HL-60 (cell line): ENCODE data around the gene RER1.

ENCODE experiments used
- CTCF ChIP-seq: IDR thresholded peaks from one replicate; pipeline ENCODE4 v1.5.1; 2011; ENCODE audit warnings: low read length, control low read depth, inconsistent platforms; ENCODE audit not compliant: insufficient read depth
- POLR2AphosphoS5 ChIP-seq: IDR thresholded peaks from 2 replicates; pipeline ENCODE4 v1.6.1; 2012; ENCODE audit warnings: low read depth
- REST ChIP-seq: IDR thresholded peaks from 2 replicates; pipeline ENCODE4 v1.6.1; 2012; ENCODE audit warnings: low read depth; ENCODE audit not compliant: insufficient replicate concordance

- no peak for TF ChIP-seq CTCF
- TF ChIP-seq POLR2AphosphoS5 = no peak
- no peak for TF ChIP-seq REST
Observed at GRCh38 chr1:2398871-2399270, 7.2 kb downstream of the RER1 start.
